Ascending aorta (tissue), 2 donors: ENCODE data around the gene NANP. TPM values are rescaled to one million over a fixed set of nuclear protein-coding genes. Genes with fewer than 3 reads are reported as not detected.

ENCODE experiments used
- DNase-seq, 2 donors: peaks; one replicate each; pipeline ENCODE4 v3.0.0-alpha.2; 2019; ENCODE audit warnings: low spot score in 2 of 2
- H3K27ac ChIP-seq, 2 donors: fragments of 200-600 bp; sonication (generic); one replicate each; pipeline ENCODE4 v1.5.1; 2016 to 2017; ENCODE audit warnings: mild to moderate bottlenecking in 1 of 2
- H3K27me3 ChIP-seq: fragments of 200-600 bp; sonication (generic); one replicate; pipeline ENCODE4 v1.5.1; 2017
- H3K36me3 ChIP-seq, 2 donors: fragments of 200-600 bp; sonication (generic); one replicate each; pipeline ENCODE4 v1.5.1; 2016
- H3K4me1 ChIP-seq, 2 donors: fragments of 200-600 bp; sonication (generic); one replicate each; pipeline ENCODE4 v1.5.1; 2016 to 2017; ENCODE audit warnings: mild to moderate bottlenecking in 1 of 2
- H3K4me3 ChIP-seq, 2 donors: fragments of 200-600 bp; sonication (generic); one replicate each; pipeline ENCODE4 v1.5.1; 2016 to 2017; ENCODE audit warnings: mild to moderate bottlenecking in 1 of 2
- H3K9me3 ChIP-seq, 2 donors: fragments of 200-600 bp; sonication (generic); one replicate each; pipeline ENCODE4 v1.5.1; 2016
- intact Hi-C: fragments of 100-400 bp; cut with DNase I; formaldehyde crosslinking; loops from one replicate; pipeline ENCODE4 v1.15.1; 2023
- total RNA-seq: library from RNA; depleted of rRNA; stranded (reverse); fragments of >200 nt; gene quantifications from one replicate; pipeline ENCODE4 v1.1.0, GENCODE V29; 2016
- TF ChIP-seq, protein P1 (sequence below), 3 experiments: fragments of 200-600 bp in 2 of 3; fragments of 450-650 bp in 1 of 3; sonication (generic) in 2 of 3; IDR thresholded peaks; one replicate each; pipeline ENCODE4 v1.5.1; 2016 to 2019; ENCODE audit warnings: antibody characterized with exemption in 3 of 3, mild to moderate bottlenecking in 1 of 3, moderate library complexity in 1 of 3

The NANP gene
- total RNA-seq, 1 donor from 2014 or later, result 2.6 TPM

DNA sequence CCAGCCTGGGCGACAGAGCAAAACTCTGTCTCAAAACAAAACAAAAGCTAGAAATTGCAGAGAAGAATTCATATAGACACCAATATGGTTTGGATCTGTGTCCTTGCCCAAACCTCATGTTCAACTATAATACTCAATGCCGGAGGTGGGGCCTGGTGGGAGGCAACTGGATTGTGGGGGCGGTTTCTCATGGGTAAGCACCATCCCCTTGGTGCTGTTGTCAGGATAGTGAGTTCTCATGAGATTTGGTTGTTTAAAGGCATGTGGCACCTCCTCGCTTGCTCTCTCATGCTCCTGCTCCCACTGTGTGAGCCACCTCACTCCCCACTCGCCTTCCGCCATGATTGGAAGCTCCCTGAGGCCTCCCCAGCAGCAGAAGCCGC lies 53.7 kb downstream of the NANP start:
- Histone ChIP-seq H3K27me3 (no peaks in the 10 kb centered on the region), H3K4me1 (no peaks in the 10 kb centered on the region), H3K36me3 (no peaks in the 10 kb centered on the region), H3K4me3 (no peak overlapping the region), H3K27ac (no peak overlapping the region), H3K9me3 (no peaks in the 10 kb centered on the region)
- DNase-seq, result no peak
- intact Hi-C loops, result no loop called here
- TF ChIP-seq, protein P1, sequence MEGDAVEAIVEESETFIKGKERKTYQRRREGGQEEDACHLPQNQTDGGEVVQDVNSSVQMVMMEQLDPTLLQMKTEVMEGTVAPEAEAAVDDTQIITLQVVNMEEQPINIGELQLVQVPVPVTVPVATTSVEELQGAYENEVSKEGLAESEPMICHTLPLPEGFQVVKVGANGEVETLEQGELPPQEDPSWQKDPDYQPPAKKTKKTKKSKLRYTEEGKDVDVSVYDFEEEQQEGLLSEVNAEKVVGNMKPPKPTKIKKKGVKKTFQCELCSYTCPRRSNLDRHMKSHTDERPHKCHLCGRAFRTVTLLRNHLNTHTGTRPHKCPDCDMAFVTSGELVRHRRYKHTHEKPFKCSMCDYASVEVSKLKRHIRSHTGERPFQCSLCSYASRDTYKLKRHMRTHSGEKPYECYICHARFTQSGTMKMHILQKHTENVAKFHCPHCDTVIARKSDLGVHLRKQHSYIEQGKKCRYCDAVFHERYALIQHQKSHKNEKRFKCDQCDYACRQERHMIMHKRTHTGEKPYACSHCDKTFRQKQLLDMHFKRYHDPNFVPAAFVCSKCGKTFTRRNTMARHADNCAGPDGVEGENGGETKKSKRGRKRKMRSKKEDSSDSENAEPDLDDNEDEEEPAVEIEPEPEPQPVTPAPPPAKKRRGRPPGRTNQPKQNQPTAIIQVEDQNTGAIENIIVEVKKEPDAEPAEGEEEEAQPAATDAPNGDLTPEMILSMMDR (IDR thresholded peaks at IDR 0.05), result no peak

DNA sequence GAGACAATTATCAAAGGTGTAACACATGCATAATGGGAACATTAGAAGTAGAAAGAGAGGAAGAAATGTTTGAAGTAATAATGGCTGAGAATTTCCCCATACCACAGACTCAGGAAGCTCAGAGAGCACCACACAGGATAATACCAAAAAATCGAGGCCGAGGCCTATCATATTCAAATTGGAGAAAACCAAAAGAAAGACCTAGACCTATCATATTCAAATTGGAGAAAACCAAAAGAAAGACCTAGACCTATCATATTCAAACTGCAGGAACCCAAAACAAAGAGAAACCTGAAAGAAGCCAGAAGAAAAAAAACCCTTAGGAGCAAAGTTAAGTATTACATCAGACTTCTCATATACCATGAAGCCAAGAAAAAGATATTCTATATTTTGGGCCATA lies 56.5 kb downstream of the NANP start:
- TF ChIP-seq, protein P1 (IDR thresholded peaks at IDR 0.05), result no peak
- H3K27me3 ChIP-seq, result no peaks in the 10 kb centered on the region
- H3K36me3 ChIP-seq, result no peaks in the 10 kb centered on the region
- no peaks in the 10 kb centered on the region for H3K9me3 ChIP-seq
- H3K4me3 ChIP-seq, result no peak overlapping the region
- DNase-seq, result no peak
- no peak overlapping the region for H3K27ac ChIP-seq
- intact Hi-C loops, result no loop called here
- H3K4me1 ChIP-seq, result no peaks in the 10 kb centered on the region

DNA sequence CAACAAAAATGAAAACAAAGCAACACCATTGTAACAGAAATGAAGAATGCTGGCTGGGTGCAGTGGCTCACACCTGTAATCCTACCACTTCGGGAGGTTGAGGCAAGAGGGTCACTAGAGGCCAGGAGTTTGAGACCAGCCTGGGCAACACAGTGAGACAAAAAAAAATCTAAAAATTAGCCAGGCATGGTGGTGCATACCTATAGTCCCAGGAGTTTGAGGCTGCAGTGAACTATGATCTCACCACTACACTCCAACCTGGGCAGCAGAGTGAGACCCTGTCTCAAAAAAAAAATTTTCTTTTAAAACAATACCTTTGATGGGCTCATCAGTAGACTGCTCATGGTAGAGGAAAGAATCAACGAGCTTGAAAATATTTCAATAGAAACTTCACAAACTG lies 57.0 kb downstream of the NANP start:
- Histone ChIP-seq H3K4me1 (no peaks in the 10 kb centered on the region), H3K9me3 (no peaks in the 10 kb centered on the region), H3K27ac (no peak overlapping the region), H3K36me3 (no peaks in the 10 kb centered on the region), H3K27me3 (no peaks in the 10 kb centered on the region), H3K4me3 (no peak overlapping the region)
- intact Hi-C loops, result no loop called here
- TF ChIP-seq, protein P1 (IDR thresholded peaks at IDR 0.05), result no peak
- no peak for DNase-seq

DNA sequence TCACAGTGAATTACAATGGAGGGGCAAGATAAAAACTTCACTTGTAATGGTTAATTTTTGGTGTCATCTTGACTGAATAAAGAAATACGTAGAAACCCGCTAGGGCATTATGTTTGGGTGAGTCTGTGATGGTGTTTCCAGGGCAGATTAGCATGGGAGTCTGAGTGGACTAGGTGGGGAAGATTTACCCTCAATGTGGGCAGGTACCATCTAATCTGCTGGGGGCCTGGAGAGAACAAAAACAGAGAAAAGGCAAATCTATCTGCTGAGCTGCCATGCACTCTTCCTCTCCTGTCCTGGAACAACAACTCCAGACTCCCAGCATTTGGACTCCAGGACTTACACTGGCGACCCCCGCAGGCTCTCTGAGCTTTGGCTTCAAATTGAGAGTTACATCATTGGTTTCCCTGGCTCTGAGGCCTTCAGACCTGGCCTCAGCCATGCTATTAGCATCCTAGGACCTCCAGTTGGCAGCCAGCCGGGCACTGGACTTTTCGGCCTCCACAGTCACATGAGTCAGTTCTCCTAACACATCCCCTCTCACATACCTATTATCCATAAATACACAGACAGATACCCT lies 58.1 kb downstream of the NANP start:
- H3K9me3 ChIP-seq, result no peaks in the 10 kb centered on the region

DNA sequence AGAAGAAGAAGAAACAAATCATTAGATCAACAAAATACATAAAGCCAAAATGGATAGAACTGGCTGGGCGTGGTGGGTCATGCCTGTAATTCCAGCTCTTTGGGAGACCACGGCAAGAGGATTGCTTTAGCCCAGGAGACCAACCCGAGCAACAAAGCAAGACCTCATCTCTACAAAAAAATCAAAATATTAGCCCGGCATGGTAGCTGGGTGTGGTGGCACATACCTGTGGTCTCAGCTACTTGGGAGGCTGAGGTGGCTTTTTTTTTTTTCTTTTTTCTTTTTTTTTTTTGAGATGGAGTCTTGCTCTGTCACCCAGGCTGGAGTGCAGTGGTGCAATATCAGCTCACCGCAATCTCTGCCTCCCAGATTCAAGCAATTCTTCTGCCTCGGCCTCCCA lies 59.9 kb downstream of the NANP start:
- TF ChIP-seq, protein P1 (IDR thresholded peaks at IDR 0.05), result no peak
- intact Hi-C loops, result no loop called here
- no peaks in the 10 kb centered on the region for H3K27me3 ChIP-seq
- no peaks in the 10 kb centered on the region for H3K36me3 ChIP-seq
- H3K27ac ChIP-seq, result no peak overlapping the region
- no peak overlapping the region for H3K4me3 ChIP-seq
- no peak for DNase-seq
- H3K9me3 ChIP-seq, result no peaks in the 10 kb centered on the region
- no peaks in the 10 kb centered on the region for H3K4me1 ChIP-seq

More for the DNA sequence above, 58.1 kb downstream of the NANP start:
- TF ChIP-seq, protein P1 (IDR thresholded peaks at IDR 0.05), result no peak
- no peaks in the 10 kb centered on the region for H3K27me3 ChIP-seq
- intact Hi-C loops, result no loop called here
- H3K36me3 ChIP-seq, result no peaks in the 10 kb centered on the region
- no peak for DNase-seq
- no peaks in the 10 kb centered on the region for H3K4me1 ChIP-seq
- no peak overlapping the region for H3K27ac ChIP-seq
- no peak overlapping the region for H3K4me3 ChIP-seq

DNA sequence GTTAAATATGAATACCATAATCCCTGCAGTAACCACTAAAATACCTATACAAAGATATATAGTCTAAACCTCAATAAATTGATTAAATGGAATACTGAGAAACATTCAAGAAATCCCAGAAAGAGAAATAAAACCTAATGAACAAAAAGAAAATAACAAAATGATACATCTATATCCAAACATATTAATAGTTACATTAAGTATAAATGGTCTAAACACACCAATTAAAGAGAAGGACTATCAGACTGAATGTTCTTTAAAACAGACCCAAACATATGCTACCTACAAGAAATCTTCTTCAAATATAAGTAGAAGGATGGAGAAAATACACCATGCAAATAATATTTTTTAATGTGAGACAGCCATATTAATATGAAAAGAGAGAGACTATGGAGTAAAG lies 60.5 kb downstream of the NANP start:
- Histone ChIP-seq H3K27me3 (no peaks in the 10 kb centered on the region), H3K4me1 (no peaks in the 10 kb centered on the region), H3K27ac (no peak overlapping the region), H3K36me3 (no peaks in the 10 kb centered on the region), H3K4me3 (no peak overlapping the region), H3K9me3 (no peaks in the 10 kb centered on the region)
- DNase-seq, result no peak
- TF ChIP-seq, protein P1 (IDR thresholded peaks at IDR 0.05), result no peak
- intact Hi-C loops, result no loop called here
